ENCODE results near the gene ZIK1.

The ZIK1 gene

DNA sequence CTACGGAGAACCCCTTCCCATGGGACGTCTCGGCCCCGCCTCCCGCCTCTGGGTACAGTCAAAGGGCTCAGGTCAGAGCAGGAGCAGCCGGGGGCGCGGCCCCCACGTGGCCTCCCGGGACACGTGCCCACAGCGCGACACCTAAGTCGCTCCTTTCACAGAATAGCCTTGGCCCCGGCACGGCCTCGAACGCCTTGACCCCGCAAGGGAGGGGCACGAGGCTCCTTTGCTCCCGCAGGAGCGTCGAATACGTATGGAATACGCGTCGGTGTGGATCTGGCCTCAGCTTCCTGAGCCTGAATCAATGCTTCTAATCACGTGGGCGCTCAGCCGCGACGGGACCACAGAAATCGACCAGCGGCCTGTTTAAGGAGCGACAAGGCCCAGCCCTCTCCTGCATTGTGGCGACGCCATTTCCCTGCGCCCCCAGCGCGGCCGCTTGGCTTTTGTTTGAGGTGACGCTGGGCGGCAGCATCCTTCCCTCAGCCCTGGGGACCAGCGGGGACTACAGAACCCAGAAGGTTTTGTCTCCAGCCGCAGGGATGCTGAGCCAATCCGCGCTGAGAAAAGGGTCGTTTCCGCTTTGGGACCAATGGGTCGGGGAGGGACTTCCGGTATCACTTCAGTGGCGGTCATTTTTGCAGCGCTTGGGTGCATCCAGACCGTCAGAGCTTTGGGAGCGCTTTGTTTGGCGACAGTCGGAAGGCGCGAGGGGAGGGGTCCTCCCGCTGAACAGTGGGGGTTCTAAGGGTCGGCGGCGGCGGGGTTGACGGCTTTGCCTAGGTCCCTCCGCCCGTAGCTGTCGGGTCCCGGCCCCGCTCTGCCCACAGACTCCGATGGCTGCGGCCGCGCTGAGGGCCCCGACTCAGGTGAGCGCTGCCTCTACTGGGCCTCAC lies at the start of gene ZIK1:
Gene ZIK1 (plus strand): TSS at position 625 of the 896 bp plus-strand sequence. CDS start 212 bp downstream, at position 837.
- in situ Hi-C loops (cut with MboI; ENCODE audit: low sequenced_read_pairs), result no loop called here

DNA sequence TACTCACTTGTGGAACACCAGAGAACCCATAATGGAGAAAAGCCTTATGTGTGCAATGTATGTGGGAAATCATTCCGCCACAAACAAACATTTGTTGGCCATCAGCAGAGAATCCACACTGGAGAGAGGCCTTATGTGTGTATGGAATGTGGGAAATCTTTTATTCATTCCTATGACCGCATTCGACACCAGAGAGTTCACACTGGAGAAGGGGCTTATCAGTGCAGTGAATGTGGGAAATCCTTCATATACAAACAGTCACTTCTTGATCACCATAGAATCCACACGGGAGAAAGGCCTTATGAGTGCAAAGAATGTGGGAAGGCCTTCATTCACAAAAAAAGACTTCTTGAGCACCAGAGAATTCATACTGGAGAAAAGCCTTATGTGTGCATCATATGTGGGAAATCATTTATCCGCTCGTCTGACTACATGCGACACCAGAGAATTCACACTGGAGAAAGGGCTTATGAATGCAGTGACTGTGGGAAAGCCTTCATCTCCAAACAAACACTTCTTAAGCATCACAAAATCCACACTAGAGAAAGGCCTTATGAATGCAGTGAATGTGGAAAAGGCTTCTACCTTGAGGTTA lies 45.9 kb upstream of the ZIK1 start:
- in situ Hi-C loops (cut with MboI; ENCODE audit: low sequenced_read_pairs), result no loop called here

DNA sequence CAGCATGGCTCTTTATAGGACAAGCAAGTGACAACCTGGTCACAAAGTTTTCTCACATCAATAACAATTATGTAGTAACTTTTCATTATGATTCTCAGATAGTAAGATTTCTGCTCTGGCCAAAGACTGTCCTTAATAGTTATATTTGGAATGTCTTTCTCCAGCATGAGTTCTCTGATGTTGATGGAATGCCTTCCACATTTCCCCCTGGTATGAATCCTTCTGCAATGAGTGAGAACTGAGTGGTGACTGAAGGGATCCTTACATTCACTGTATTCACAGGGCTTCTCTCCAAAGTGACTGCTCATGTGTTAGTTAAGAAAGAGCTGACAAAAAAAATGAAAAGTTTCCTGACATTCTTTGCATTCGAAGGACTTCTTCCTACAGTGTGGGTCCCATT lies 37.4 kb upstream of the ZIK1 start:
- in situ Hi-C loops (cut with MboI; ENCODE audit: low sequenced_read_pairs), result no loop called here

DNA sequence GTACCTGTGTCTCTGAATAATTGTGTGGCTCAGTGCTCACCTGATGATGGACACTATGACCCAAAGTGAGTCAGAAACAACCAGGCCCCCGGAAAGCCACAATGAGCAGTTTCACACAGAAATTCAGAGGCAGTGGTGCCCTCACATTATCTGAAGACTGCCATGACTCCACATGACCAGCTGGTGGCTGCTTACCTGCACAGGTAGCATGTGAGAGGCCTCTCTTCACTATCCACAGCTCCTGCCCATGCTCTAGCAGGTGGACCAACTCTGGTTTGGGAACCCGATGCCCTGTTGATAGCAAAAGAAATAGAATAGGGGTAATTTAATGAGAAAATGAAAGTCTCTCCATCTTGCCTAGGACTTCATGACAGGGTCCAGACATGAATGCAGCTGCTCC lies 31.5 kb upstream of the ZIK1 start:
- in situ Hi-C loops (cut with MboI; ENCODE audit: low sequenced_read_pairs), result no loop called here

DNA sequence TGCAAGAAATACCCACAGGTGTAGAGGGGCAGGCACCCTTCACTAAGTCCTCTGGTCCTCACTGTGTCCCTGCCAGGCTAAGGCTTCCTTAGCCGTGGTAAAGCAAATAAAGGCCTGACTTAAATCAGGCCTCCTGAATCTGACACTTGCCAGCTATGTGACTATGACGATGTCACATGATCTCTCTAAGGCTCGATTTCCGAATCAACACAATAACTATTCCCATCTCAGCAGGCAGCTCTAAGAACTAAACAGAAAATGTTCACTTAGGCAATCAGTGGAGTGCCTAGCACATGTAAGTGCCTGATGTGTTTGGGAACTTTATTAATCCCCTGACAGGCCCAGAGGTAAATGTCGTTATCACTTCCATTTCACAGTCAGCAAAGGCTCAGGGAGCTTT lies 26.3 kb upstream of the ZIK1 start:
- in situ Hi-C loops (cut with MboI; ENCODE audit: low sequenced_read_pairs), result no loop called here

DNA sequence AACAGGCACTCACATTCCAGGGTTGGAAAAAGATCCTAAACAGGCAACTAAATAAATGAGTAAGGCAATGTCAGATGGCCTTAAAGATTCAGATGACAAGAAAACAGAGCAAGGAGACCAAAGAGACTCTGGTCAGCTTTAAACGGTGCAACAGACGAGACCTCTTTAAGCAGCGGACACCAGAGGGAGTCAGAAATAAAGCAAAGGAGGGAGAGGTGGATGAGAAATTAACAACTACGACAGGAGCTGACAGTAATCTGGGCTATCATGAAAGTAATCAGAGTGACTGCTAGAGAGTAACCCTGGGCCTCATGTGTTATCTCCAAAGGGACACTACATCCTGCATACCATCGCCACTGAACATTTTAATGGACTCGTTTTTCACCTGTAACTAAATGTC lies 25.4 kb upstream of the ZIK1 start:
- in situ Hi-C loops (cut with MboI; ENCODE audit: low sequenced_read_pairs), result no loop called here

DNA sequence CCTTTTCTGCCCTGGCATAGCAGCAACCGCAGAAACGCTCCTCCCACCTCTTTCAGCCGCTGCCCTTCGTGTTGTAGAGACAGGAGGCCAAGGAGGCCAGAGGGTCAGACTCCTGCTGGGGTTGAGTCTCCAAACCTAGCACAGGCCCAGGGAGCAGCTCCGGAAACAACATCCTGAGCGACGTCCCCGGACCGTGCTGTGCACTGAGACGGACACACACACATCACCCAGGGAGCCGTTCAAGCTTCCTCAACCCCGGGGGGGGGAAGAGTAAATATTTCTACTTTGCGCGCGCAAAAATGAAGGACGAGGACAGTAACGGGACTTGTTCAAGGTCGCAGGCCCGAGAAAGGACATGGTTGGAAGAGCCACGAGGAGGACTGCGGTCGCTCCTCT lies 24.9 kb upstream of the ZIK1 start:
- in situ Hi-C loops (cut with MboI; ENCODE audit: low sequenced_read_pairs), result no loop called here

DNA sequence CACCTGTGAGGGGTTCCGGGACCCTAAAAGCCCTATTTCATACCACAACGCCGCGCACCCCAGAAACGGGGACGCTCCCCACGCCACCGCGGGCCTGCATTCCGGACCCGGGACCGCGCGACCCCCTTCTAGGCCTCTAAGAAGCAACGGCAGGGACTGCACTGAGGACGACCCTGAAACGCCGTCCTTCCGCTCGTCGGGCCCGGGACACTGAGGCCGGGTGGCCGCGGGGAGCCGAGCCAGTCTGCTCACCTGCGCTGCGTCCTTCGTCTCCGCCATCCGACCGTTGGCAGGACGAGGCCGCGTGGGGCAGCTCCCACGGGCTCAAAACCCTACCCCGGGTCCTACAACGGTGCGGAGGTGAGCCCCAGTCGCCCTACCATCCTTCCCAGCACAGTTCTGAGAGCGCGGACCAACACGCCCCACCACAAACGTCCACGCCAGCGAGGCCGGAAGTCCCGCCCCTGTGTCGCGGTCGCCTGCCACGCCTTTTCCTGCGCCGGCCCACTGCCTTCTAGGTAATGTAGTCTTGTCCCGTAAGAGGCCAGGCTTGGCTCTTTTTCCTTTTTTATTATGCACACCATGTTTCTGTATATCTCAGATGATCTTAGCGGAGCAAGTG lies 24.4 kb upstream of the ZIK1 start, which contains the start of gene ZNF550:
Gene ZNF550 (minus strand): TSS at position 460 of the 622 bp plus-strand sequence. CDS start 181 bp downstream, at position 279.
- in situ Hi-C loops (cut with MboI; ENCODE audit: low sequenced_read_pairs), result no loop called here

DNA sequence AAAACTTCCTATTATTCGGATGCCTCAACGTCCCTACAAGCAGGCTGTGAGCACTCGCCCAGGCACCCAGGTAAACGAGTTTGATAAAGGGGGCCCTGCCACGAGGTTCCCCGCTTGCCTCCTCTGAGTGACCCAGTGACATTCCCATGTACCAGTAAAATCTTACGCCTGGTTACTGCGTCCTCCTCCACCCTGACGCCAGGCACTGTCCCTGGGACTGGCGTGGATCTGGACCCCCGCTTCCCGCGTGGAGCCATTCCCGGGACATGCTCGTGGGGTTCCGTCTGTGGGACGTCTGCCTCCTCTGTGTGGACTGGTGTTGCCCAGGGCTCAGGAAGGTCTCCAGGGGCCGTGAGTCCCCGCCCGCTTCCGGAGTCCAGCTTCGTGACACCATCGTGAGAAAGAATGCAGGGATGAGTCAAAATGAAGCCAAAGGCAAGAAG lies 23.9 kb upstream of the ZIK1 start:
- in situ Hi-C loops (cut with MboI; ENCODE audit: low sequenced_read_pairs), result no loop called here

DNA sequence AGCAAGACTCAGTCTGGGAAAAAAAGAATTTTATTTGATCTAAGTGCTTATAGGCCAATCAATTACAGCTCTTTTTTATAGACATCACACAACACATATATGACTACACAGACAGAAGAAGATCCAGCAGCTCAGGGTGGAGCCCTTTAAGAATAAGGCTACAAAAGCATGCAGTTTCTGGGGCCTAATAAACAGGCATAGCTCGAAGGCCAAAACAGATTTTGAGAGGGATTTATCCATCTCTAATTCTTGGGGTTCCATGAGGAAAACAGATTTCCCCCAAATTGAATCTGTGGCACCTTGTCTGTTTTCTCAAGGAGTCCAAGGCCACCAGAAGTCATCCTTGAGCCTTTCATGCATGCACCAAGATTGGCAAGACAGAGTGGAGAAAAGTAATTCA lies 20.4 kb upstream of the ZIK1 start:
- in situ Hi-C loops (cut with MboI; ENCODE audit: low sequenced_read_pairs), result no loop called here

DNA sequence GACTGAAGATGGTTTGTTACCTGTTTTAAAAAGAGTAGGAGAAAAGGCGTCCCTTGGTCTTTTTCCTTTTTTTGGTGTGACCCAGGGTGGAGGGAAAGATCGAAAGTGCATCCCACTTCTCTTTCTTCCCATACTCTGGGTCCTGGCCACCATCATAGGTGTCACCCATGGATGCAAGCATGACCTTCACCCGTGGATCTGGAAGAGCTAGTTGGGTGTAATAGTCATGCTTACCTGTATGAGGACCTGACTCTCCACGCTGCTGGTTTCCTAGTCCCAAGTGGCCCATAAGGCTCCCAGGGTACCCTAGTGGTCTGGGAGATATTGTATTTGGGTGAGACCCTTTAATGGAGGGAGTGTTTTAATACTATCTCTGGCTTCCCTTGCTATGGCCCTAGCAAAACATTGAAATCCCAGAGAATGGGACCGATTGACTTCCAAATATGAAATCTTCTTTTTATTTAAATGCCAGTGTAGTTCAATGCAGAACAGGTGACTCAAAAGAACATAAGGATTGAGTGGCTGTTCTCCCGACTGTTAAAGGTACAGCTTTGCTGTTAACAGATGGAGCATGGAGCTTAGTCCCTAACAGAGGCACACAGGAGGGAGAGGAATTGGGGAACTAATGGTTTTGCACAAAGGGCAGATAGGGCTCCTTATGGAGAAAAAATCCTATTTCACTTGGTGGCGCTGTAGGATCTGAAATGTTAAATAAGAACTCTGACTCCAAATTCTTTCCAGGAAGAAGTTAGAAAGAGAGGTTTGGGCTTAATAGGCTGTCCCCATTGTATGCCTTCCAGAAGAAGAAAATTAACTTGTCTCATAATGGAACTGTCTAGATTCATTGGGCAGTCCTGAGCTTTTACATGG lies 17.3 kb upstream of the ZIK1 start:
- in situ Hi-C loops (cut with MboI; ENCODE audit: low sequenced_read_pairs), result no loop called here

DNA sequence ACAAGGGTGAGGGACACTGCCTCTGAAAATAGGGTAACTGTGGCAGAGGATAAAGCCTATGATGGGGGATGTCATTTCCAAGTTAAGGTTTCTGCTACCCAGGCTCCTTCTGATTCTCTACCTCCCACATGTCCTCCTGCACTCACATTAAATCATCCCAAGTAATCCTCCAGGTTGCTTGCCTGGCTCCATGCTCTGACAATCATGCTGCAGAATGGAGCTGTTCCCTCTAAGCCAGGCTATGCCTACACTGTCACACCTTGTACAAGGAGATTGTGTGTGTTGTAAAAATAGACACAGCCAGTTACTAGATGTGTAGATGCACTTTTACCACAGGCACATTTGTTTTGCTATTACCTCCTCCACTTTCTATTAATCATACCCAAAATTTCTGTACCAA lies 13.2 kb upstream of the ZIK1 start:
- in situ Hi-C loops (cut with MboI; ENCODE audit: low sequenced_read_pairs), result no loop called here

DNA sequence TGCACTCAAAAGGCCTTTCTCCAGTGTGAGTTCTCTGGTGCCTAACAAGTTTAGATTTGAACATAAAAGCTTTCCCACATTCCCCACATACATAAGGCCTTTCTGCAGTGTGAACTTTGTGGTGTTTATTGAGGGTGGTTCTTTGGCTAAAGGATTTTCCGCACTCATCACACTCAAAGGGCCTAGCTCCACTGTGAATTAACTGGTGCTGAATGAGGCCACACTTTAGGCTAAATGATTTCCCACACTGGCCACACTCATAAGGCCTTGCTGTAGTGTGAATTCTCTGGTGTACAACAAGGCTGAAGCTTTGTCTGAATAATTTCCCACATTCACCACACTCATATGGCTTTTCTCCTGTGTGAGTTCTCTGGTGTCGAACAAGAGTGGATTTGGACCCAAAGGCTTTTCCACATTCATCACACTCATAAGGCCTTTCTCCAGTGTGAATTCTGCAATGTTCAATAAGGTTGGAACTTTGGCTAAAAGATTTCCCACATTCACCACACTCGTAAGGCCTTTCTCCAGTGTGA lies 11.5 kb upstream of the ZIK1 start:
- in situ Hi-C loops (cut with MboI; ENCODE audit: low sequenced_read_pairs), result no loop called here

DNA sequence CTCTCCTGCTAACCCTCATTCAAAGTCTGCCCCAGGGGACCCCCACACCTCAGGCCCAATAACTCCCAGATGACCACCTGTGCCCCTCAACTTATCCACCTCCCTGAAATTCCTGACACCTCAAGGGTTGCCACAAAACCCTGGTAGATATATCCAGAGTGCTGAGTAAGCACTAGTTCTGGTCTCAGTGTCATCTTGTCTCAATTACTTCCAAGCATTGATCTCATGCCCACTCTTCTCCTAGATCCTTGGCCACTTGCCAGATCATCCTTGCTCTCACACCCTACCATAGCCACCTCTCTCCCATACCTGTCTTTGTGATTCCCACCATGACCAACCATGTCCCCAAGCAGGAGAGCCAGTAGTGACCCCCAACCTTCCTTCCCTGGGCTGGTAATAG lies 7.3 kb upstream of the ZIK1 start:
- in situ Hi-C loops (cut with MboI; ENCODE audit: low sequenced_read_pairs), result no loop called here

DNA sequence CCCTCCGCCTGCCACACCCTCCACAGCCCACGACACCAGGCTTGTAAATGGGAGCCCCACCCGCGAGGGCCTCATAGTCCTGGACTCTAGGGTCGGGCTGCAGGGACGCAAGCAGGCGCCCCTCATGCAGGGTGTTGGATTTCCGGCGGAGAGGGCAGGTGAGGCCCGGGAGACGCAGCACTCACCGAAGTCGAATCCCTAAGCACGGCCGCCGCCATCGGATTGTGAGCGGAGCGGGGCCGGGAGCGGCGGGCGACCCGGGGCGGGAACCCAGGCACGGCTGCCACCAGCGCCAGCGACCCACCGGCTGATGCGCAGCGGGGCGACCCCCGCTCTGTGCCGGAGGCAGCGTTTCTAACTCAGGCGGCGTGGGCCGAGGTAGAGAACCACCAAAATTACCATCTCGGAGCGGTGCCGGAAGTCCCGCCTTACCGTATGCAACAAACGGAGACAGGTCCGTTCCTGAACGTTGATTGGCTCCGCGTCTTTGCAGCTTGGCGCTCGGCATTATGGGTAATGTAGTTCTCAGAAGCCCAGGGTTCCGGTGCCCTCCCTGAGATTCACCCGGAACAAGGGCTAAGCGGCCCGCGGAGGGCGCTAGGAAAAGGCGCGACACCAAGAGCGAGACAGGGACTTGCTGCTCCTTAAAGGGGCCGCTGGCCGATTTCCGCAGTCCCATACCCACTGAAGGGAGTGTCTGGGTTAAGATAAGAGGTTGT lies 5.3 kb upstream of the ZIK1 start, which contains the start of gene ZNF416:
Gene ZNF416 (minus strand): TSS at position 425 of the 719 bp plus-strand sequence. CDS start 207 bp downstream, at position 218.
- in situ Hi-C loops (cut with MboI; ENCODE audit: low sequenced_read_pairs), result no loop called here

DNA sequence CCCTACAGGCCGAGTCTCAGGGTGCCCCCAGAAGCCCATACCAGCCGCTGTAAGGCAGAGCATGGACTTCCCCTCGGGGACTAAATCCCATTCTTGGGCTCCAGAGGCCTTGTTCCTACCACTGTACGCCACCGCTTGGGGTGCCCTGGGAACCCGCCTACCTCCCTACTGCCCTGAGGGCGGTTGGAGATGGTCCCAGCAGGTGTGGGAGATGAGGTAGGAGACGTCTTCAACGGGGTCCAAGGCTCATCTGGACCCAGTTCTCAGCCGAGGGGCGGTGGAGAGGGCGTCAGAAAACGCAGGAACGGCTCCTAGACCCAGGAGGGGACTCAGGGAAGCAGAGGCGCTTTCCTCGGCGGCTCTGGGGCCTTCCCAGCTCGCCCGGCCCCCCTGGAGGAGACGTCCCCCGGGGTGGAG lies 833 bp upstream of the ZIK1 start:
- in situ Hi-C loops (cut with MboI; ENCODE audit: low sequenced_read_pairs), result no loop called here

DNA sequence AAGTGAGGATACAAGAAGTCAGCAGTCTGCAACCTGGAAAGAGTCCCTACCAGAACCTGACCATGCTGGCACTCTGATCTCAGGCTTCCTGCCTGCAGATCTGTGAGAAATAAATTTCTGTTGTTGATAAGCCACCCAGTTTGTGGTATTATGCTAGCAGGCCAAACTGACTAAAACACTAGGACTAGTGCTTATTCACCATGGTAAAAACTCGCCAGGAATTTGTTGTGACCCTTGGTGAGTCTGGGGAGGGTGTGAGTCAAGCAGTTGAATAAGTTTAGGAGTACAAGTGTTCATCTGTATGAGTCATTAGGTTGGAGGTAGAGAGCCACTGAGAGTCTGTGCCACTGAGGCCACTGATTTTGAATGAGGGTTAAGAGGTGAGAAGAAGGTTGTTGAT lies 3.6 kb downstream of the ZIK1 start:
- in situ Hi-C loops (cut with MboI; ENCODE audit: low sequenced_read_pairs), result no loop called here

DNA sequence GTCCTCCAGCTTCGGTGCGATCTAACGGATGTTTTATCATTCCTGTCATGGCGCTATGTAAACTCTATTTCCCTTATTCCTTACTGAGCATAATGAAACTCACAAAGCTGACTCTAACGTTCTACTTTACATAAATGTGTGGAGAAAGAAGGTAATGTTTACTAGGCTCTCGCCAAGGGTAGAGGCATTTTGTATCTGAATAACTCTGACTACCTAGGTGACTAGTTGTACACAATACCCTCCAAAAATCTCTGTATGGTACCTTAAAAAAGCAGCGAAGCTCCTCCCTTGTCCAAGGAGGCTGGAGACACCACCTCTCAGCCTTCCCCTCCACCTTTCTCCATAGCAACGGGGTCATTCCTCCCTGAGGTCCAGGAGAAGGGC lies 15.4 kb downstream of the ZIK1 start:
- in situ Hi-C loops (cut with MboI; ENCODE audit: low sequenced_read_pairs), result no loop called here

DNA sequence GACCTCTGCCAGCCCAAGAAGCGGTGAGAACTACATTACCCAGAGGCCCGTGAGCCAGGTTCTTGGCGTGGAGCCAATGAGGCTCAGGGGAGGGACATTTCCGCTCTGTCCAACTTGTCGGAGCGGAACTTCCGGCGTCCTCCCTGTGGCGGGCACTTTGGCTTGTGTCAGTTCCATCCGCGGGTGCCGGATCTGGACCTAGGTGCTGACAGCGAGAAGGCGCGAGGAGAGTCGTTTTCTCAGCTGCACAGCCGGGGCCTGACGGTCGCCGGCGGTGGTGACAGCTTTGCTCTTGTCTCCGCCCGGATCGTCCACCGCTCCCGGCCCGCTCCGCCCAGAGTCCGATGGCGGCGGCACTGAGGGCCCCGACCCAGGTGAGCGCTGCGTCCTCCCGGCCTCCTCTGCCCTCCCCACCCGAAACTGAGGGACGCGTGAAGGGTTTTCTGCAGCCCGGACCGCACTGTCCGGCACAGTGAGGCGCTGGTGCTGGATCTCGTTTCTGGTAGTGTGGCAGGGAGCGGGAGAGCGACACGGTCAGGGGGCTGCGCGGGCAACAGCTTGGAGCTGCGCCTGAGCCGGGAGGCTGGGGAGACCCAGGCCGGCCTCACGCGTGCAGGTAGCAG lies 15.9 kb downstream of the ZIK1 start, which contains the start of gene ZNF530:
Gene ZNF530 (plus strand): TSS at position 125 of the 623 bp plus-strand sequence. CDS start 4,461 bp downstream, outside the sequence.
- in situ Hi-C loops (cut with MboI; ENCODE audit: low sequenced_read_pairs), result no loop called here

All from HL-60/S4 (cell line).